ENCODE results near the gene DMD.

The DMD gene

DNA sequence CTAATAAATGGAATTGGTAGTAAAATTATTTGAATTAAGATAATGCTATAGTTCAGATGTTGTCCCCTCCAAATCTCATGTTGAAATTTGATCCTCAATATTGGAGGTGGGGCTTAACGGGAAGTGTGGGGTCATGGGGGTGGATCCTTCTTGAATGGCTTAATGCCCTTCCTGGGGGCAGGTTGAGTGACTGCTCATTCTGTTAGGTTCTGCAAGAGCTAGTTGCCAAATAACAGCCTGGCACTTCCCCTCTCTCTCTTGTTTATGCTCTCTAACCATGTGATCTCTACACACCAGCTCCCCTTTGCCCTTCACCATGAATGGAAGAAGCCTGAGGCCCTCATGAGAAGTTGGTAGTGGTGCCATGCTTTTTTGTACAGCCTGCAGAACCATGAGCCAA, 1414.7 kb downstream of the DMD start:
- in situ Hi-C loops (cut with MboI; ENCODE audit: low sequenced_read_pairs) = no loop called here

GRCh38 chrX:31747411-31747810, 1463.9 kb downstream of the DMD start:
- in situ Hi-C loops (cut with MboI; ENCODE audit: low sequenced_read_pairs) = no loop called here

- in situ Hi-C loops (cut with MboI; ENCODE audit: low sequenced_read_pairs) = no loop called here
Measured at GRCh38 chrX:31743004-31743403, 1468.3 kb downstream of the DMD start.

DNA sequence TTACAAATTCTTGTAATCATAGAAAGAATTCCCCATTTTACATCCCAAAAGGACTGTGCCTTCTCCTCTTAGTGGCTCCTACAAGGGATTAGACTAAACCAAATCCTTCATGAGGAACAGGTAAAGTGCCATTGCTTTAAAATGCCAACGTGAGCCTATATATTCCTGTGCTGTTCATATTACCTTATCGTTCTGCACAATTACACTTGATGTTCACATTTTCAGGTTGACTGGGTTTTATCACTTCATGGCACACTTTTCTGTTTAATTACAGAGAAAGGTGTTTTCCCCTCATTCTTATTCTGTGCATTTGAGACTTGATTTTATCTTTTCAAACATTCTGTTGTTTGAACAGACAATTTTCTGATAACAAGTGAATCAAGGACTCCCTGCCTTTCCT, 1493.9 kb downstream of the DMD start:
- in situ Hi-C loops (cut with MboI; ENCODE audit: low sequenced_read_pairs) = no loop called here

- in situ Hi-C loops (cut with MboI; ENCODE audit: low sequenced_read_pairs) = no loop called here
Measured at GRCh38 chrX:31715675-31716074, 1495.7 kb downstream of the DMD start.

DNA sequence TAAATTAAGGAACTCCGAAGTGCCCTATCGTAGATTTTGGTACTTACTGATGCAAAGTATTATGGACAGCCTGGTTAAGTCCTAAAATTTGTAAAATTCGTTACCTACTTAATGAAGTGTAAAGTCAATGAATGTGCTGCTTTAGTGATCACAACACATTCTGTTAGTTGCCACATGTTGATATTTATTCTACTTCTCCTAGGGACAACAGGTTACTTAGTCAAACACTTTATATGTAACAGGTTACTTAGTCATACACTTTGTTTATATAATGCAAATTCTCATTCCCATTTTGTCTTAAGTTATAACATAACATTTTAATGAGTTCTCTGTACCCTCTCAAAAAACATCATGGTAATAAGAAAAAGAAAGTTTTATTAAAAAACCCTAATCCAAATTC, 1496.6 kb downstream of the DMD start:
- in situ Hi-C loops (cut with MboI; ENCODE audit: low sequenced_read_pairs) = no loop called here

GRCh38 chrX:31713120-31713519, 1498.2 kb downstream of the DMD start:
- in situ Hi-C loops (cut with MboI; ENCODE audit: low sequenced_read_pairs) = no loop called here

GRCh38 chrX:31711166-31711565, 1500.2 kb downstream of the DMD start:
- in situ Hi-C loops (cut with MboI; ENCODE audit: low sequenced_read_pairs) = no loop called here

- in situ Hi-C loops (cut with MboI; ENCODE audit: low sequenced_read_pairs) = no loop called here
Measured at GRCh38 chrX:31708116-31708515, 1503.2 kb downstream of the DMD start.

DNA sequence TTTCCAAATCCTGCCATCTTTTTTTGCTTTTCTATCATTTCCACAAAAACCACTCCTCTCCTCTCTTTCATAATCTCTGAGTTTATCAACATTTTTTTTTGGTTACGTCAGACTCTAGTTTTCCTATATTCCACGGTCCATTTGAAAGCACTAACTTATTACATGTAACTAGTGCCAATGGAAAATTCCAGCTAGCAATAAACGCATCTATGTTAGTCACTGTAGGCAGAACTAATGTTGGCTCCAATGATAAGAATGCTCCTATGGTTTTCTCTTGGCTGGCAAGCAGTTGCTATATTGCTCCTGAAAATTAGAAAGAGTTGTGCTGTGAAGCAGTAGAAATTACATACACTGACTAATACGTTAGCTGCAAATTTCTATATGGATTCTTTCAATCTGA, 1504.9 kb downstream of the DMD start:
- in situ Hi-C loops (cut with MboI; ENCODE audit: low sequenced_read_pairs) = no loop called here

GRCh38 chrX:31705816-31706215, 1505.5 kb downstream of the DMD start:
- in situ Hi-C loops (cut with MboI; ENCODE audit: low sequenced_read_pairs) = no loop called here

GRCh38 chrX:31704938-31705337, 1506.4 kb downstream of the DMD start:
- in situ Hi-C loops (cut with MboI; ENCODE audit: low sequenced_read_pairs) = no loop called here

GRCh38 chrX:31702222-31702621, 1509.1 kb downstream of the DMD start:
- in situ Hi-C loops (cut with MboI; ENCODE audit: low sequenced_read_pairs) = no loop called here

DNA sequence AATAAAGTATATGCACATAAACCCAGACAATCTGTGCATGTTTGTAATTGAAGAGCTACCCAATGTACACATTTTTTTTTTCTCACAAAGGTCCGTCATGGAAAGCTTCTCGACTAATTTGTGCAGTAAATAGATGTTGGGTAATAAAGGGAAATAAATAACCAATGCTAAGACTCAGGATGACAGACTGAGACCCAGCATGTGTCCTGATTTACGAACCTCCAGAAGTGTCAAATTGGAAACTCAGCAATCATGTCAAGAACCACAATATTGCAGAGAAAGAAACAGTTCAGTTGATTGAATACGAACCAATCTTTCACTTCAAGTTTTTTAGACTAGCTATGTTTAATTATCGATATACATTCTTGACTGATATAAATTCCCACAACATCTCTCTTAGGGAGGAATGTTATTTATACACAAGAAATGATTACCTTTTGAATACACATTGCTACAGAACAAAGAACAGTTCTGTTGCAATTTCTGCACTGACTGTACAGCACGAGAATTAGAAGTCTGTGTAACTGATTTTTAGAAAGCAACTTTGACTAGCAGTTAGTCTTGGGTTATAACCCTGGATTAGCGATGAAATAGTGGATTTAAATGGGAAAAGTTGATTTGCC, 1513.9 kb downstream of the DMD start:
- in situ Hi-C loops (cut with MboI; ENCODE audit: low sequenced_read_pairs) = no loop called here

GRCh38 chrX:31679861-31680260, 1531.5 kb downstream of the DMD start:
- in situ Hi-C loops (cut with MboI; ENCODE audit: low sequenced_read_pairs) = no loop called here

DNA sequence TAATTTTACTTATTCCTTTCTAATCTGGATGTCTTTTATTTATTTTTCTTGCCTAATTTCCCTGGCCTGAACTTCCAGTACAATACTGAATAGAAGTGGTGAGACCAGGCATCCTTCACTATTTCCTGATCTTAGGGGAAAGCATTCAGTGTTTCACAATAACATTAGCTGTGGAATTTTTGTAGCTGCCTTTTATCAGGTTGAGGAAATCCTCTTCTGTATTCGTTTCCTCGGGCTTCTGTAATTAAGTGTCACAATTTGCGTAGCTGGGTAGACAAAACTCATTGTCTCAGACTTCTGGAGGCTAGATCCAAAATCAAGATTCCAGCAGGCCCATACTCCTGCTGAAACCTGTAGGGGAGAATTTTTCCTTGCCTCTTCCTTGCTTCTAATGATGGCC, 1541.1 kb downstream of the DMD start:
- in situ Hi-C loops (cut with MboI; ENCODE audit: low sequenced_read_pairs) = no loop called here

GRCh38 chrX:31665454-31665853, 1545.9 kb downstream of the DMD start:
- in situ Hi-C loops (cut with MboI; ENCODE audit: low sequenced_read_pairs) = no loop called here

DNA sequence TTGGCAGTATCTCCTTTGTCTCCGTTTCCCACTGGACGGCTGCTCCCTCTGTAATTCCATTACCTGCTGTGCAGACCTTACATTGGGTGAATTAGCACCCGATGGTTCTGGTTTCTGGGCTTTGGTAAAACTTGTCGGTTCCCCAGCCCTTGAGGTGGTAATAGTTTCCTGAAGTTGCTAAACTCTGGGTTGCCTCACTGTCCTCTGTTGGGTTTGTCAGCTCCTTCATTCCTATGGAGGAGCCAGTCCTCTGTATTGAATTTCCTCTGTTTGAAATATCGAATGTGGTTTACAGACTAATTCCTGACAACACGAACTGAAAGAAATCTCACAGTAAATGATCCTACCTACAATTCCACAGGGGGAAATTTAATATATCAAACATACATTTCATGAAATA, 1548.2 kb downstream of the DMD start:
- in situ Hi-C loops (cut with MboI; ENCODE audit: low sequenced_read_pairs) = no loop called here

DNA sequence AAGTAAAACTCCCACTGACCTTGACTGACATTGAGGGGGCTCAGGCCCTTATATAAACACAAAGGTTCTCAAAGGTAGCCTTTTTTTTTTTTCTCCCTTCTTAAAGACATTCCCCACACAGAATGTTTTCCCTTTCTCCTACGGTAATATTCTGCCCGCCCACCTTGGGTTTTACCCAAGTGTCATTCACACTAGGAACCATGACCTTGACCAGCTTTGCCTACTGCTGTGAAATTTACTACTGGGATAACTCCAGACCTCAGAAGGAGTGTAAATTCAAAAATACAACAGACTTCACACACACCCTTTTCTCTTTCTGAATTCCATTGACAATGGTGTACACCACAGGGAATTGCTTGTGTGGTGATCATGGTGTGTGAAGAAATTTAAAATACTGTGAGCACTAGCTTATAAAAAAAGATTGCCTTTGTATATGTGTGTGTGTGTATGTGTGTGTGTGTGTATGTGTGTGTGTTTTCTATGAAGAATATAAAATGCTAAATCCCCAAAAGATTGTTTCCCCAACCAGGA, 1550.0 kb downstream of the DMD start:
- in situ Hi-C loops (cut with MboI; ENCODE audit: low sequenced_read_pairs) = no loop called here

- in situ Hi-C loops (cut with MboI; ENCODE audit: low sequenced_read_pairs) = no loop called here
Measured at GRCh38 chrX:31658360-31658759, 1553.0 kb downstream of the DMD start.

DNA sequence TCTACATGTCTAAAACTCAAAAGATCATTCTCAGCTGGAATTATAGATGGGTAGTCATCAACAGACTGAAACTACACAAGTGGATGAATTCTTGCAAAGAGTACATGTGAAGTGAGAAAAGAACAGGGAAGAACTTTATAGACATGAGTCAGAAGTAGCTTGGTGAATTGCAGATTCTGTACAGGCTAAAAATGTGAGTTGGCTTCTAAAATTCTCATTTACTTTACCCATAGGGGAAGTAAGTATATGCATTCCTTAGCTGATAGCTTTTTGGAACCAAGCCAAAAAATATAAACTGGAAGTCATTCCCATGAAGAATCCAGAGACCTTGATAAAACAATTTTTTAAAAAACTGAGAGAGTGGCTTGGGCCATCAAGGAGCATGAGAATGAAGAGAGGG, 1555.3 kb downstream of the DMD start:
- in situ Hi-C loops (cut with MboI; ENCODE audit: low sequenced_read_pairs) = no loop called here

GRCh38 chrX:31653422-31653821, 1557.9 kb downstream of the DMD start:
- in situ Hi-C loops (cut with MboI; ENCODE audit: low sequenced_read_pairs) = no loop called here

DNA sequence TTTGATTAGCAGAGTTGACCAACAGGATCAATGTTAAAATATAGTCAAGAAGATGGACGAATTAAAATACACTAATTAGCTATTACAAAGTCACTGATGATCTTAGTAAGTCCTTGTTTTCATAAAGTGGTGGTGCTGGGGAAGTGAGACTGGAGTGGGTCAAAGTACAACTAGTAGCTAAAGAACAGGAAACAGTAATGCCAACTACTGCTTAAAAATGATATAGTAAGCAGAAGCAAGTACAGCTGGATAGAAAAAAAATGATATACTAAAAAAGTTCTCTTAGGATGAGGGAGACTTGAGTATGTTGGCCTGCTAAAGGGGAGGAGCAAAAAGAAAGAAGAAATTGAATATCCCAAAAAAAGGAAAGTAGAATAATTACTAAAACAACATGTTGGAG, 1558.7 kb downstream of the DMD start:
- in situ Hi-C loops (cut with MboI; ENCODE audit: low sequenced_read_pairs) = no loop called here

All from hTERT RPE-1 (cell line).